HepG2 (cell line): ENCODE data around the gene GTPBP6. TPM values are rescaled to one million over a fixed set of nuclear protein-coding genes. Genes with fewer than 3 reads are reported as not detected.
"Not testable (repeated sequence)": the region's sequence is repeated elsewhere in the genome, so short reads cannot be mapped to it uniquely, and the experiment has no call there.

Experiments used
- ATAC-seq: fragments of 200-7000 bp; cut with Tn5 transposase; 3 replicates; pipeline ENCODE4 v1.9.1; 2020; ENCODE audit warnings: mild to moderate bottlenecking, moderate library complexity
- BruUV-seq: library from RNA; stranded (reverse); fragments of 400-500 nt; replicated peaks from 2 replicates; lab custom pipeline; 2021; lab: Mats Ljungman, UMichigan
- CTCF ChIA-PET: fragments of 300-600 bp; formaldehyde crosslinking; extraction: SDS; loops from one replicate; lab custom pipeline; 2021; ENCODE audit warnings: low total read pairs, inconsistent platforms, low intra/inter-chr PET ratio; lab: Yijun Ruan, JAX
- POLR2A ChIA-PET: fragments of 350-600 bp; sonication (Branson Sonifier 250); formaldehyde crosslinking; loops from one replicate; lab custom pipeline; 2020; ENCODE audit warnings: antibody characterized with exemption, inconsistent platforms; lab: Yijun Ruan, JAX
- DNase-seq: peaks from one replicate; pipeline ENCODE4 v3.0.0-alpha.2; 2015; ENCODE audit warnings: low spot score
- FAIRE-seq: peaks from 3 replicates; lab custom pipeline; 2011; peaks lifted over from hg19 to GRCh38; lab: Jason Lieb, UNC
- H2AFZ ChIP-seq: one replicate; pipeline ENCODE4 v1.6.1; 2011; ENCODE audit warnings: low read length, inconsistent platforms
- H3K27ac ChIP-seq: fragments of 300-600 bp; 3 replicates; pipeline ENCODE4 v1.8.0; 2011; ENCODE audit warnings: mixed run types, mild to moderate bottlenecking, mixed read lengths, low read length, inconsistent platforms; ENCODE audit not compliant: insufficient read depth; ENCODE audit errors: extremely low read length
- H3K27me3 ChIP-seq, 2 experiments: fragments of 200-600 bp in 1 of 2; 2 replicates in 1 of 2; 3 replicates in 1 of 2; pipeline versions ENCODE4 v1.6.0 to v1.8.0; 2011; ENCODE audit warnings: low read length in 2 of 2, mild to moderate bottlenecking in 2 of 2, moderate library complexity in 2 of 2, inconsistent platforms in 1 of 2; ENCODE audit not compliant: insufficient read depth in 2 of 2, control insufficient read depth in 1 of 2
- H3K36me3 ChIP-seq, 2 experiments: fragments of 200-600 bp in 1 of 2; replicated peaks in 1 of 2; 2 replicates in 1 of 2; 3 replicates in 1 of 2; pipeline versions ENCODE4 v1.5.1 to v1.8.0; 2011; ENCODE audit warnings: low read length in 2 of 2, inconsistent platforms in 1 of 2; ENCODE audit not compliant: insufficient read depth in 2 of 2, control insufficient read depth in 1 of 2
- H3K4me1 ChIP-seq: 2 replicates; pipeline ENCODE4 v1.5.1; 2012; ENCODE audit warnings: low read length, inconsistent platforms; ENCODE audit not compliant: insufficient read depth
- H3K4me2 ChIP-seq: 2 replicates; pipeline ENCODE4 v1.6.0; 2011; ENCODE audit warnings: low read depth, low read length, inconsistent platforms
- H3K4me3 ChIP-seq, 3 experiments: fragments of 200-600 bp in 1 of 3; sonication (generic), shearing (Covaris generic) in 1 of 3; replicated peaks in 1 of 3; 2 replicates each; pipeline ENCODE4 v1.5.1; 2011 to 2016; ENCODE audit warnings: low read length in 3 of 3, inconsistent platforms in 2 of 3, low read depth in 2 of 3, mild to moderate bottlenecking in 2 of 3, control low read depth in 1 of 3, mixed read lengths in 1 of 3; ENCODE audit not compliant: insufficient read depth in 1 of 3
- H3K79me2 ChIP-seq: one replicate; pipeline ENCODE4 v1.6.1; 2011; ENCODE audit warnings: low read length, inconsistent platforms; ENCODE audit not compliant: insufficient read depth
- H3K9ac ChIP-seq: 2 replicates; pipeline ENCODE4 v1.6.0; 2011; ENCODE audit warnings: mild to moderate bottlenecking, low read depth, low read length, inconsistent platforms; ENCODE audit not compliant: insufficient read depth
- H3K9me3 ChIP-seq: 2 replicates; pipeline ENCODE4 v1.5.1; 2012; ENCODE audit warnings: mild to moderate bottlenecking, low read length
- H4K20me1 ChIP-seq: 2 replicates; pipeline ENCODE4 v1.6.0; 2011; ENCODE audit warnings: inconsistent platforms, mild to moderate bottlenecking, low read length, moderate library complexity; ENCODE audit not compliant: insufficient read depth
- CHD4 ChIP-seq: fragments of 200-600 bp; sonication (generic); IDR thresholded peaks from 2 replicates; pipeline ENCODE4 v1.7.0; 2017; ENCODE audit warnings: mild to moderate bottlenecking, low read length, borderline replicate concordance
- KDM1A ChIP-seq: IDR thresholded peaks from 2 replicates; pipeline ENCODE4 v1.6.1; 2016; ENCODE audit warnings: missing compliant biosample characterization
- MAFK ChIP-seq, 2 experiments: IDR thresholded peaks in 1 of 2; conservative IDR thresholded peaks in 1 of 2; 2 replicates each; pipeline ENCODE4 v1.6.1; 2011; ENCODE audit warnings: improper control_type of control experiment in 2 of 2, low read length in 2 of 2
- RCOR2 ChIP-seq: IDR thresholded peaks from 2 replicates; pipeline ENCODE4 v1.6.1; 2016; ENCODE audit warnings: missing biosample characterization, missing genetic modification reagents
- ZFP36 ChIP-seq: fragments of 150-350 bp; IDR thresholded peaks from 2 replicates; pipeline ENCODE4 v1.6.1; 2018; ENCODE audit warnings: borderline replicate concordance, low read length, low read depth; ENCODE audit not compliant: partially characterized antibody
- ZKSCAN1 ChIP-seq: fragments of 150-350 bp; IDR thresholded peaks from 2 replicates; pipeline ENCODE4 v1.6.1; 2014; ENCODE audit warnings: low read length
- ZKSCAN8 ChIP-seq: IDR thresholded peaks from 2 replicates; pipeline ENCODE4 v1.6.1; 2016; ENCODE audit warnings: borderline replicate concordance, missing genetic modification reagents, missing compliant biosample characterization
- ZMYM2 ChIP-seq: sonication (generic); formaldehyde crosslinking; IDR thresholded peaks from 2 replicates; pipeline ENCODE4 v1.8.0; 2022; ENCODE audit warnings: mild to moderate bottlenecking, missing genetic modification reagents
- ZMYM3 ChIP-seq: sonication (generic); formaldehyde crosslinking; IDR thresholded peaks from 2 replicates; pipeline ENCODE4 v1.5.1; 2020; ENCODE audit warnings: mild to moderate bottlenecking, missing genetic modification reagents
- WGBS: methylation state at CpG from one replicate; pipeline ENCODE4 v1.1.6; 2017; ENCODE audit warnings: low lambda C conversion rate; 5-methylcytosine and 5-hydroxymethylcytosine counted together
- in situ Hi-C: cut with HindIII; loops from 2 replicates; pipeline ENCODE4 v1.10.0; 2017; ENCODE audit warnings: low pct_unique_long_range_greater_than_20kb; ENCODE audit not compliant: extremely low pct_ligation_motif_present
- intact Hi-C: fragments of 100-400 bp; cut with micrococcal nuclease; formaldehyde crosslinking; loops from one replicate; pipeline ENCODE4 v1.10.0; 2022; ENCODE audit not compliant: unreplicated experiment
- polyA plus RNA-seq, 8 experiments: library from polyadenylated mRNA; depleted of rRNA in 3 of 8; stranded (reverse) in 7 of 8; unstranded in 1 of 8; fragments of >200 nt; fragmentation: Illumina TruSeq in 4 of 8; extraction: Trizol in 4 of 8; gene quantifications; 2 replicates each; pipeline versions ENCODE4 v1.2.1 to v1.2.3, GENCODE V29; 2011 to 2016; ENCODE audit warnings: low read depth in 4 of 8, missing spikeins in 1 of 8, mixed read lengths in 1 of 8; ENCODE audit not compliant: insufficient read depth in 1 of 8
- total RNA-seq, 5 experiments: library from RNA; depleted of rRNA; stranded (reverse); fragments of >200 nt; fragmentation: Illumina TruSeq; extraction: Trizol; gene quantifications; 2 replicates each; pipeline ENCODE4 v1.2.3, GENCODE V29; 2016; ENCODE audit warnings: low read depth in 1 of 5
- TF ChIP-seq, protein P1 (sequence below): sonication (generic); formaldehyde crosslinking; IDR thresholded peaks from 2 replicates; pipeline ENCODE4 v1.5.0; 2020; ENCODE audit warnings: mild to moderate bottlenecking, missing genetic modification reagents

The GTPBP6 gene
- total and polyA plus RNA-seq, 2 of the 13 experiments (the other 11 are each of a cell fraction or from before 2014, with no cell fraction given): 20.2 to 39.6 TPM

DNA sequence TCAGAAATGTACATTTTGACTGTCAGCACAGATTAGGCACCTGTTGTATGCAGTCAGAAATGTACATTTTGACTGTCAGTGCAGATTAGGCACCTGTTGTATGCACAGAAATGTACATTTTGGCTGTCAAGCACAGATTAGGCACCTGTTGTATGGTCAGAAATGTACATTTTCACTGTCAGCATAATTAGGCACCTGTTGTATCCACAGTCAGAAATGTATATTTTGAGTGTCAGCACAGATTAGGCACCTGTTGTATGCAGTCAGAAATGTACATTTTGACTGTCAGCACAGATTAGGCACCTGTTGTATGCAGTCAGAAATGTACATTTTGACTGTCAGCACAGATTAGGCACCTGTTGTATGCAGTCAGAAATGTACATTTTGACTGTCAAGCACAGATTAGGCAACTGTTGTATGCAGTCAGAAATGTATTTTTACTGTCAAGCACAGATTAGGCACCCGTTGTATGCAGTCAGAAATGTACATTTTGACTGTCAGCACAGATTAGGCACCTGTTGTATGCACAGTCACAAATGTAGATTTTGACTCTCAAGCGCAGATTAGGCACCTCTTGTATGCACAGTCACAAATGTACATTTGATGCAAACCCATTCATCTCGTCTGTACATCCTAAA is 11.9 kb downstream of the GTPBP6 start:
- BruUV-seq, CTCF ChIA-PET, POLR2A ChIA-PET, DNase-seq, H3K4me1 ChIP-seq, ATAC-seq, H3K9me3 ChIP-seq, H3K27me3 ChIP-seq, H3K9ac ChIP-seq, H3K27ac ChIP-seq, H3K79me2 ChIP-seq, in situ Hi-C loops, H3K4me3 ChIP-seq, H3K4me2 ChIP-seq, H2AFZ ChIP-seq, intact Hi-C loops: not testable (repeated sequence)
- WGBS: 90% methylated on average over 2 of the region's 3 CpGs
- peak; percentile 56 for FAIRE-seq
- TF ChIP-seq ZFP36 (peak; percentile 18), ZMYM2 (peak; percentile 76; the same call in 1 of the 2 replicates), CHD4 (peak; percentile 47; the same call in 1 of the 2 replicates), ZKSCAN8 (CRISPR knock-in tag) (peak; percentile 99)
- peaks cover 9 to 33% of the 10 kb centered on the region in 2 experiments for H3K36me3 ChIP-seq
- peaks cover 31% of the 10 kb centered on the region for H4K20me1 ChIP-seq

DNA sequence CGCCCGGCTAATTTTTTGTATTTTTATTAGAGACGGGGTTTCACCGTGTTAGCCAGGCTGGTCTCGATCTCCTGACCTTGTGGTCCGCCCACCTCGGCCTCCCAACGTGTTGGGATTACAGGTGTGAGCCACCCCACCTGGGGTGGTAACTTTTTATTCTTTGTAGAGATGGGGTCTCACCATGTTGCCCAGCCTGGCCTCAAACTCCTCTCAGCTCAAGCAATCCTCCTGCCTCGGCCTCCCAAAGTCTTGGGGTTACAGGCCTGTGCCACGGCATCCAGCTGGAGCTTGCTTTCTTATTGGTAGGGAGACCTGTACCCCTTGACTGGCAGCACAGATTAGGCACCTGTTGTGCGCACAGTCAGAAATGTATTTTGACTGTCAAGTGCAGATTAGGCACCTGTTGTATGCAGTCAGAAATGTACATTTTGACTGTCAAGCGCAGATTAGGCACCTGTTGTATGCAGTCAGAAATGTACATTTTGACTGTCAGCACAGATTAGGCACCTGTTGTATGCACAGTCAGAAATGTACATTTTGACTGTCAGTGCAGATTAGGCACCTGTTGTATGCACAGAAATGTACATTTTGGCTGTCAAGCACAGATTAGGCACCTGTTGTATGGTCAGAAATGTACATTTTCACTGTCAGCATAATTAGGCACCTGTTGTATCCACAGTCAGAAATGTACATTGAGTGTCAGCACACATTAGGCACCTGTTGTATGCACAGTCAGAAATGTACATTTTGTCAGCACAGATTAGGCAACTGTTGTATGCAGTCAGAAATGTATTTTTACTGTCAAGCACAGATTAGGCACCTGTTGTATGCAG is 12.6 kb downstream of the GTPBP6 start:
- WGBS: 95% methylated on average over 12 of the region's 12 CpGs
- FAIRE-seq, POLR2A ChIA-PET, in situ Hi-C loops, CTCF ChIA-PET, DNase-seq, H3K4me1 ChIP-seq, H3K4me3 ChIP-seq, H3K27me3 ChIP-seq, H3K9me3 ChIP-seq, H2AFZ ChIP-seq, H3K4me2 ChIP-seq, H3K79me2 ChIP-seq, intact Hi-C loops, H3K9ac ChIP-seq, ATAC-seq, H3K27ac ChIP-seq, BruUV-seq: not testable (repeated sequence)
- Histone ChIP-seq H4K20me1 (peaks cover 36% of the 10 kb centered on the region), H3K36me3 (peaks cover 12 to 33% of the 10 kb centered on the region in 2 experiments)
- TF ChIP-seq, protein P1, sequence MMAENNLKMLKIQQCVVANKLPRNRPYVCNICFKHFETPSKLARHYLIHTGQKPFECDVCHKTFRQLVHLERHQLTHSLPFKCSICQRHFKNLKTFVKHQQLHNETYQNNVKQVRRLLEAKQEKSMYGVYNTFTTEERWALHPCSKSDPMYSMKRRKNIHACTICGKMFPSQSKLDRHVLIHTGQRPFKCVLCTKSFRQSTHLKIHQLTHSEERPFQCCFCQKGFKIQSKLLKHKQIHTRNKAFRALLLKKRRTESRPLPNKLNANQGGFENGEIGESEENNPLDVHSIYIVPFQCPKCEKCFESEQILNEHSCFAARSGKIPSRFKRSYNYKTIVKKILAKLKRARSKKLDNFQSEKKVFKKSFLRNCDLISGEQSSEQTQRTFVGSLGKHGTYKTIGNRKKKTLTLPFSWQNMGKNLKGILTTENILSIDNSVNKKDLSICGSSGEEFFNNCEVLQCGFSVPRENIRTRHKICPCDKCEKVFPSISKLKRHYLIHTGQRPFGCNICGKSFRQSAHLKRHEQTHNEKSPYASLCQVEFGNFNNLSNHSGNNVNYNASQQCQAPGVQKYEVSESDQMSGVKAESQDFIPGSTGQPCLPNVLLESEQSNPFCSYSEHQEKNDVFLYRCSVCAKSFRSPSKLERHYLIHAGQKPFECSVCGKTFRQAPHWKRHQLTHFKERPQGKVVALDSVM (CRISPR knock-in tag): peak; percentile 87
- TF ChIP-seq ZKSCAN1 (peak; percentile 53; the same call in 1 of the 2 replicates), RCOR2 (CRISPR knock-in tag) (0 out of 2 replicates have a peak, but pooled peaks have one; percentile 4), MAFK (conservative IDR thresholded peaks at IDR 0.05 in 1 of 2, IDR thresholded peaks at IDR 0.05 in 1 of 2; ENCODE audit: low read length in 2 of 2) (peak in 1 of 2 experiments; percentile 6; a peak in 1 of 4 replicates), ZKSCAN8 (CRISPR knock-in tag) (peak; percentile 100), ZMYM3 (peak; percentile 44; the same call in 1 of the 2 replicates), KDM1A (CRISPR knock-in tag) (peak; percentile 7; the same call in 1 of the 2 replicates), ZMYM2 (peak; percentile 87), CHD4 (peak; percentile 60; the same call in 1 of the 2 replicates), ZFP36 (peak; percentile 19)
